A549 (cell line): ENCODE results near the gene CDH11. TPM values are rescaled to one million over a fixed set of nuclear protein-coding genes. Genes with fewer than 3 reads are reported as not detected.

Experiments used
- ATAC-seq, 2 experiments: fragments of 200-7000 bp in 1 of 2; fragments of >200 bp in 1 of 2; cut with Nextera tagmentation in 1 of 2; cut with Tn5 transposase in 1 of 2; 3 replicates each; pipeline versions ENCODE4 v1.8.0 to v1.9.1; 2018 to 2020; ENCODE audit warnings: mild to moderate bottlenecking in 1 of 2, moderate library complexity in 1 of 2
- CTCF ChIA-PET: fragments of 300-600 bp; sonication (Branson Sonifier 250); formaldehyde crosslinking; extraction: SDS; loops from one replicate; lab custom pipeline; 2021; ENCODE audit warnings: antibody characterized with exemption, inconsistent platforms; lab: Yijun Ruan, JAX
- POLR2A ChIA-PET: fragments of 350-600 bp; formaldehyde crosslinking; extraction: SDS; loops from one replicate; lab custom pipeline; 2021; ENCODE audit warnings: antibody characterized with exemption, inconsistent platforms; lab: Yijun Ruan, JAX
- DNase-seq, 2 experiments: peaks; one replicate each; pipeline versions ENCODE4 v3.0.0 to v3.0.0-alpha.2; 2011 to 2016; ENCODE audit warnings: low read depth in 1 of 2, low spot score in 1 of 2
- FAIRE-seq: peaks from 2 replicates; lab custom pipeline; 2011; peaks lifted over from hg19 to GRCh38; lab: Jason Lieb, UNC
- H3K27ac ChIP-seq, 2 experiments: fragments of >200 bp; sonication (Bioruptor Twin); formaldehyde crosslinking; 3 replicates each; pipeline ENCODE4 v1.5.1; 2016 to 2017
- H3K4me1 ChIP-seq: fragments of >200 bp; sonication (Bioruptor Twin); formaldehyde crosslinking; 3 replicates; pipeline ENCODE4 v1.6.1; 2016
- H3K4me2 ChIP-seq: fragments of >200 bp; sonication (Bioruptor Twin); formaldehyde crosslinking; 3 replicates; pipeline ENCODE4 v1.6.1; 2016
- H3K4me3 ChIP-seq: fragments of >200 bp; sonication (Bioruptor Twin); formaldehyde crosslinking; 3 replicates; pipeline ENCODE4 v1.5.1; 2016
- H3K9me3 ChIP-seq: fragments of >200 bp; sonication (Bioruptor Twin); formaldehyde crosslinking; 3 replicates; pipeline ENCODE4 v1.6.1; 2016
- BCL3 ChIP-seq: fragments of >200 bp; sonication (Bioruptor Twin); formaldehyde crosslinking; IDR thresholded peaks from 3 replicates; pipeline ENCODE4 v1.6.1; 2016
- BHLHE40 ChIP-seq: IDR thresholded peaks from 2 replicates; pipeline ENCODE4 v1.6.1; 2012; ENCODE audit warnings: low read depth, low read length, inconsistent platforms
- CBX2 ChIP-seq: fragments of 200-600 bp; sonication (generic); IDR thresholded peaks from 2 replicates; pipeline ENCODE4 v1.6.1; 2016; ENCODE audit warnings: low read depth, mild to moderate bottlenecking, borderline replicate concordance
- E2F6 ChIP-seq: IDR thresholded peaks from 2 replicates; pipeline ENCODE4 v1.6.1; 2012; ENCODE audit warnings: low read depth, borderline replicate concordance
- EHF ChIP-seq: fragments of 250-450 bp; sonication (Bioruptor Pico); IDR thresholded peaks from 2 replicates; pipeline ENCODE4 v1.5.0; 2020; ENCODE audit warnings: mild to moderate bottlenecking
- EHMT2 ChIP-seq: fragments of 200-600 bp; sonication (generic); IDR thresholded peaks from 2 replicates; pipeline ENCODE4 v1.6.1; 2016; ENCODE audit warnings: antibody characterized with exemption, low read depth, mild to moderate bottlenecking, moderate library complexity
- ELK1 ChIP-seq: fragments of 150-350 bp; IDR thresholded peaks from 2 replicates; pipeline ENCODE4 v1.6.1; 2014; ENCODE audit warnings: low read depth, mild to moderate bottlenecking, low read length
- EP300 ChIP-seq, 2 experiments: fragments of >200 bp; sonication (Bioruptor Twin); formaldehyde crosslinking; IDR thresholded peaks; 2 replicates in 1 of 2; 3 replicates in 1 of 2; pipeline ENCODE4 v1.6.1; 2016 to 2017
- FOXS1 ChIP-seq: fragments of 250-450 bp; sonication (Bioruptor Pico); IDR thresholded peaks from 2 replicates; pipeline ENCODE4 v1.5.0; 2020; ENCODE audit warnings: mild to moderate bottlenecking, moderate library complexity
- GATA3 ChIP-seq: IDR thresholded peaks from 2 replicates; pipeline ENCODE4 v1.6.1; 2012; ENCODE audit warnings: borderline replicate concordance
- HDAC2 ChIP-seq: fragments of 200-600 bp; sonication (generic); IDR thresholded peaks from 2 replicates; pipeline ENCODE4 v1.6.1; 2016
- HES2 ChIP-seq: fragments of >200 bp; sonication (Bioruptor Twin); formaldehyde crosslinking; IDR thresholded peaks from 2 replicates; pipeline ENCODE4 v1.6.1; 2016
- KDM1A ChIP-seq: fragments of 200-600 bp; sonication (generic); IDR thresholded peaks from 2 replicates; pipeline ENCODE4 v1.6.1; 2016; ENCODE audit warnings: low read depth, mild to moderate bottlenecking
- MAX ChIP-seq: IDR thresholded peaks from 2 replicates; pipeline ENCODE4 v1.6.1; 2012
- MYC ChIP-seq: IDR thresholded peaks from 2 replicates; pipeline ENCODE4 v1.6.1; 2012; ENCODE audit warnings: mild to moderate bottlenecking, inconsistent platforms, low read length, improper control_type of control experiment, borderline replicate concordance
- PBX3 ChIP-seq: IDR thresholded peaks from 2 replicates; pipeline ENCODE4 v1.6.1; 2012
- POLR2A ChIP-seq: IDR thresholded peaks from 2 replicates; pipeline ENCODE4 v1.6.1; 2012; ENCODE audit warnings: mild to moderate bottlenecking, low read length
- POLR2AphosphoS2 ChIP-seq: conservative IDR thresholded peaks from 2 replicates; pipeline ENCODE4 v1.6.1; 2012; ENCODE audit warnings: low read length, improper control_type of control experiment, inconsistent platforms
- RARB ChIP-seq: fragments of 250-450 bp; sonication (Bioruptor Pico); IDR thresholded peaks from 2 replicates; pipeline ENCODE4 v1.8.0; 2021; ENCODE audit warnings: mild to moderate bottlenecking, moderate library complexity
- RCOR1 ChIP-seq: fragments of 150-350 bp; IDR thresholded peaks from 2 replicates; pipeline ENCODE4 v1.6.1; 2014; ENCODE audit warnings: antibody characterized with exemption, low read length, low read depth
- SMC3 ChIP-seq: fragments of >200 bp; sonication (Bioruptor Twin); formaldehyde crosslinking; IDR thresholded peaks from 3 replicates; pipeline ENCODE4 v1.6.1; 2018; ENCODE audit warnings: inconsistent platforms
- SREBF2 ChIP-seq: fragments of 450-650 bp; IDR thresholded peaks from 2 replicates; pipeline ENCODE4 v1.6.1; 2014; ENCODE audit warnings: mild to moderate bottlenecking, moderate library complexity
- TFCP2L1 ChIP-seq: fragments of 250-450 bp; sonication (Bioruptor Pico); IDR thresholded peaks from 2 replicates; pipeline ENCODE4 v1.5.0; 2021; ENCODE audit warnings: mild to moderate bottlenecking
- ZC3H11A ChIP-seq: fragments of 450-650 bp; IDR thresholded peaks from 2 replicates; pipeline ENCODE4 v1.6.1; 2014; ENCODE audit warnings: antibody characterized with exemption, mild to moderate bottlenecking
- ZFP36 ChIP-seq: fragments of 450-650 bp; IDR thresholded peaks from 2 replicates; pipeline ENCODE4 v1.6.1; 2014; ENCODE audit warnings: borderline replicate concordance; ENCODE audit not compliant: partially characterized antibody
- ZSCAN20 ChIP-seq: fragments of 250-450 bp; sonication (Bioruptor Pico); IDR thresholded peaks from 2 replicates; pipeline ENCODE4 v1.8.0; 2022; ENCODE audit warnings: mild to moderate bottlenecking, moderate library complexity
- WGBS: methylation state at CpG from one replicate; pipeline ENCODE4 v1.1.6; 2017; ENCODE audit errors: missing lambda C conversion rate; 5-methylcytosine and 5-hydroxymethylcytosine counted together
- polyA plus RNA-seq, 4 experiments: library from polyadenylated mRNA; depleted of rRNA in 3 of 4; stranded (reverse); fragments of >200 nt; fragmentation: RNase III in 1 of 4; extraction: RNeasy Plus Mini Kit Qiagen cat#74134 plus additional on column Dnase treatment in 1 of 4; gene quantifications; 2 replicates in 3 of 4; 3 replicates in 1 of 4; pipeline ENCODE4 v1.2.3, GENCODE V29; 2011 to 2017

Gene CDH11
- polyA plus RNA-seq, 2 of the 4 experiments (the other 2 are of a cell fraction) = 0.72 to 1.1 TPM

- DNase-seq (no peak), FAIRE-seq (no peak), ATAC-seq (no peak)
- Histone ChIP-seq H3K27ac (no peak overlapping the region), H3K9me3 (no peaks in the 10 kb centered on the region), H3K4me1 (no peaks in the 10 kb centered on the region), H3K4me2 (no peak overlapping the region), H3K4me3 (no peak overlapping the region)
- POLR2A ChIA-PET = no interaction called here
- CTCF ChIA-PET = no interaction called here
- WGBS = 12% methylated on average over 3 of the region's 3 CpGs
- no peak for TF ChIP-seq EHMT2
- no peak for TF ChIP-seq BCL3
- TF ChIP-seq HDAC2 = no peak
- TF ChIP-seq TFCP2L1 (CRISPR knock-in tag) = no peak
- no peak for TF ChIP-seq GATA3
Observed at GRCh38 chr16:65061263-65061662, 60.6 kb downstream of the CDH11 start.

GRCh38 chr16:65059406-65059980 lies 62.4 kb downstream of the CDH11 start:
- CTCF ChIA-PET = no interaction called here
- 49% methylated on average over 13 of the region's 15 CpGs for WGBS
- no peak overlapping the region for H3K4me3 ChIP-seq
- no peaks in the 10 kb centered on the region for H3K9me3 ChIP-seq
- no peak for DNase-seq
- no peak for ATAC-seq
- H3K4me2 ChIP-seq = no peak overlapping the region
- FAIRE-seq = no peak
- no peak for TF ChIP-seq RARB (CRISPR knock-in tag)
- no peak for TF ChIP-seq HES2
- no peak for TF ChIP-seq FOXS1 (CRISPR knock-in tag)
- TF ChIP-seq PBX3 = no peak
- TF ChIP-seq BHLHE40 = no peak
- no peak for TF ChIP-seq SMC3
- TF ChIP-seq CBX2 = no peak
- TF ChIP-seq MAX = no peak
- no peak for TF ChIP-seq BCL3
- TF ChIP-seq, all 56 proteins: peak for 0
- H3K27ac ChIP-seq = no peak overlapping the region
- no peaks in the 10 kb centered on the region for H3K4me1 ChIP-seq
- POLR2A ChIA-PET = no interaction called here

- ChIA-PET POLR2A (no interaction called here), CTCF (no interaction called here)
- DNase-seq (no peak), FAIRE-seq (no peak), ATAC-seq (no peak)
- Histone ChIP-seq H3K9me3 (no peaks in the 10 kb centered on the region), H3K4me1 (no peaks in the 10 kb centered on the region), H3K4me3 (no peak overlapping the region), H3K27ac (no peak overlapping the region), H3K4me2 (no peak overlapping the region)
- TF ChIP-seq ELK1 (no peak), SMC3 (no peak), POLR2AphosphoS2 (no peak), FOXS1 (CRISPR knock-in tag) (no peak), SREBF2 (no peak), ZC3H11A (no peak), CBX2 (no peak), ZFP36 (no peak), ZSCAN20 (CRISPR knock-in tag) (no peak), RCOR1 (no peak), EHF (CRISPR knock-in tag) (no peak), POLR2A (no peak), E2F6 (no peak), EHMT2 (no peak), MYC (no peak), HES2 (no peak), KDM1A (no peak), EP300 (IDR thresholded peaks at IDR 0.05) (no peak)
- whole genome bisulfite sequencing = 13% methylated on average over 3 of the region's 3 CpGs
Observed at GRCh38 chr16:65057184-65057583, 64.7 kb downstream of the CDH11 start.
